Iris pigment epithelial cell (primary cell): Measurements from ENCODE around the gene CNR1.
A peak's percentile ranks its signal among the peaks of the same experiment; 100 is the strongest.
"Not testable (repeated sequence)": the region's sequence is repeated elsewhere in the genome, so short reads cannot be mapped to it uniquely, and the experiment has no call there.

Source experiments
- DNase-seq: peaks from one replicate; pipeline ENCODE4 v3.0.0-alpha.2; 2011; ENCODE audit warnings: low read depth

Gene CNR1

GRCh38 chr6:88165844-88166492, at the start of gene CNR1:
CNR1 (minus strand) TSS chr6:88166347; CDS start chr6:88145274, 21,073 bp downstream.
- DNase-seq: no peak

- DNase-seq: no peak
Measured at GRCh38 chr6:88211446-88211845, 45.3 kb upstream of the CNR1 start.

GRCh38 chr6:88209301-88209700, 43.2 kb upstream of the CNR1 start:
- DNase-seq: no peak

- no peak for DNase-seq
Measured at GRCh38 chr6:88208726-88209125, 42.6 kb upstream of the CNR1 start.

GRCh38 chr6:88201734-88202133, 35.6 kb upstream of the CNR1 start:
- not testable (repeated sequence) for DNase-seq

GRCh38 chr6:88184921-88185320, 18.8 kb upstream of the CNR1 start:
- DNase-seq: no peak

GRCh38 chr6:88183471-88183870, 17.3 kb upstream of the CNR1 start:
- DNase-seq: no peak

GRCh38 chr6:88179692-88180091, 13.5 kb upstream of the CNR1 start:
- no peak for DNase-seq

- DNase-seq: peak; percentile 53
Measured at GRCh38 chr6:88177961-88178464, 11.9 kb upstream of the CNR1 start.

GRCh38 chr6:88174906-88175305, 8.8 kb upstream of the CNR1 start:
- no peak for DNase-seq

GRCh38 chr6:88171312-88171711, 5.2 kb upstream of the CNR1 start:
- no peak for DNase-seq

- no peak for DNase-seq
Measured at GRCh38 chr6:88168362-88168761, 2.2 kb upstream of the CNR1 start.

GRCh38 chr6:88167352-88167937, 1.3 kb upstream of the CNR1 start:
- no peak for DNase-seq

GRCh38 chr6:88166493-88167351, 575 bp upstream of the CNR1 start:
- DNase-seq: no peak

GRCh38 chr6:88165087-88165843, 882 bp downstream of the CNR1 start:
- DNase-seq: no peak

- no peak for DNase-seq
Measured at GRCh38 chr6:88164061-88164460, 2.1 kb downstream of the CNR1 start.

- no peak for DNase-seq
Measured at GRCh38 chr6:88163616-88164015, 2.5 kb downstream of the CNR1 start.

GRCh38 chr6:88161940-88162339, 4.2 kb downstream of the CNR1 start:
- no peak for DNase-seq

GRCh38 chr6:88157106-88157505, 9.0 kb downstream of the CNR1 start:
- no peak for DNase-seq

- no peak for DNase-seq
Measured at GRCh38 chr6:88145298-88145963, 20.7 kb downstream of the CNR1 start.

- no peak for DNase-seq
Measured at GRCh38 chr6:88144637-88145297, 21.4 kb downstream of the CNR1 start.
